BLaER1 treated with 17β-estradiol and CSF1 and Interleukin-3, amounts not matched to agents 10 nM and 100 nM (cell line): ENCODE measurements around the gene ZNRF1.

Source experiments
- H3K27ac ChIP-seq, 11 experiments: shearing (Covaris generic); formaldehyde crosslinking; 2 replicates each; pipeline ENCODE4 v1.8.1; 2022
- H3K27me3 ChIP-seq, 11 experiments: shearing (Covaris generic); formaldehyde crosslinking; 2 replicates each; pipeline ENCODE4 v1.8.1; 2022
- H3K36me3 ChIP-seq, 11 experiments: shearing (Covaris generic); formaldehyde crosslinking; 2 replicates each; pipeline ENCODE4 v1.8.1; 2022
- H3K4me1 ChIP-seq, 10 experiments: shearing (Covaris generic); formaldehyde crosslinking; 2 replicates each; pipeline ENCODE4 v1.8.1; 2022
- H3K4me2 ChIP-seq, 11 experiments: shearing (Covaris generic); formaldehyde crosslinking; 2 replicates each; pipeline ENCODE4 v1.8.1; 2022
- H3K4me3 ChIP-seq, 10 experiments: shearing (Covaris generic); formaldehyde crosslinking; 2 replicates each; pipeline ENCODE4 v1.8.1; 2022
- H3K9ac ChIP-seq, 11 experiments: shearing (Covaris generic); formaldehyde crosslinking; 2 replicates each; pipeline ENCODE4 v1.8.1; 2022
- H3K9me3 ChIP-seq, 11 experiments: shearing (Covaris generic); formaldehyde crosslinking; replicated peaks in 1 of 11; 2 replicates each; pipeline ENCODE4 v1.8.1; 2022
- H4K20me1 ChIP-seq, 11 experiments: shearing (Covaris generic); formaldehyde crosslinking; 2 replicates each; pipeline ENCODE4 v1.8.1; 2022
- Cebpa-rat ChIP-seq, 11 experiments: shearing (Covaris generic); IDR thresholded peaks; 2 replicates each; pipeline ENCODE4 v1.8.1; 2022

The ZNRF1 gene

GRCh38 chr16:75097191-75097761 is 98.5 kb downstream of the ZNRF1 start:
- Histone ChIP-seq H3K4me1 (peaks cover 51 to 100% (median 100%) of the 10 kb centered on the region in 10 experiments), H3K27me3 (no peaks in the 10 kb centered on the region), H3K4me2 (peak overlapping the region in 10 of 11 experiments; percentile 80 to 95 (median 92); a peak in 17 of 22 replicates), H3K9me3 (no peaks in the 10 kb centered on the region), H4K20me1 (peaks cover 0 to 99% (median 72%) of the 10 kb centered on the region in 11 experiments; a peak in 17 of 22 replicates), H3K27ac (peak overlapping the region in 7 of 11 experiments; percentile 7 to 81 (median 65); a peak in 10 of 22 replicates), H3K9ac (peak overlapping the region in 4 of 11 experiments; percentile 64 to 72 (median 66); a peak in 3 of 22 replicates), H3K36me3 (peaks cover 7 to 55% (median 31%) of the 10 kb centered on the region in 11 experiments; a peak in 20 of 22 replicates), H3K4me3 (no peak overlapping the region)
- TF ChIP-seq Cebpa-rat (IDR thresholded peaks at IDR 0.05): no peak

- H4K20me1 ChIP-seq: peaks cover 0 to 89% (median 63%) of the 10 kb centered on the region in 11 experiments; a peak in 17 of 22 replicates
- H3K27ac ChIP-seq: peak overlapping the region in 7 of 11 experiments; percentile 7 to 81 (median 67); a peak in 12 of 22 replicates
- H3K9ac ChIP-seq: peak overlapping the region in 6 of 11 experiments; percentile 22 to 72 (median 65); a peak in 10 of 22 replicates
These were observed 99.4 kb downstream of the ZNRF1 start for GRCh38 chr16:75097941-75098901.

GRCh38 chr16:75099075-75099667 is 100.3 kb downstream of the ZNRF1 start:
- H3K4me1 ChIP-seq: peaks cover 56 to 98% (median 97%) of the 10 kb centered on the region in 10 experiments
- H3K9ac ChIP-seq: peak overlapping the region in 10 of 11 experiments; percentile 41 to 72 (median 60); a peak in 19 of 22 replicates
- peak overlapping the region in 9 of 10 experiments; percentile 6 to 51 (median 32); a peak in 12 of 20 replicates for H3K4me3 ChIP-seq
- no peaks in the 10 kb centered on the region for H3K27me3 ChIP-seq
- H3K27ac ChIP-seq: peak overlapping the region; percentile 55 to 81 (median 71); a peak in 21 of 22 replicates
- no peaks in the 10 kb centered on the region for H3K9me3 ChIP-seq
- H3K4me2 ChIP-seq: peak overlapping the region; percentile 80 to 97 (median 92)
- H3K36me3 ChIP-seq: peaks cover 6 to 59% (median 30%) of the 10 kb centered on the region in 11 experiments; a peak in 20 of 22 replicates
- no peak for TF ChIP-seq Cebpa-rat (IDR thresholded peaks at IDR 0.05)
- peaks cover 0 to 80% (median 53%) of the 10 kb centered on the region in 11 experiments; a peak in 16 of 22 replicates for H4K20me1 ChIP-seq

More at GRCh38 chr16:75097941-75098901, 99.4 kb downstream of the ZNRF1 start:
- Histone ChIP-seq H3K36me3 (peaks cover 12 to 62% (median 39%) of the 10 kb centered on the region in 11 experiments; a peak in 20 of 22 replicates), H3K4me2 (peak overlapping the region; percentile 80 to 97 (median 92)), H3K9me3 (no peaks in the 10 kb centered on the region), H3K4me3 (peak overlapping the region in 1 of 10 experiments; percentile 6; a peak in 3 of 20 replicates), H3K27me3 (no peaks in the 10 kb centered on the region), H3K4me1 (peaks cover 51 to 100% (median 99%) of the 10 kb centered on the region in 10 experiments)
- no peak for TF ChIP-seq Cebpa-rat (IDR thresholded peaks at IDR 0.05)

- Histone ChIP-seq H3K9ac (peak overlapping the region in 10 of 11 experiments; percentile 41 to 72 (median 60); a peak in 19 of 22 replicates), H3K27me3 (no peaks in the 10 kb centered on the region), H3K4me2 (peak overlapping the region; percentile 80 to 97 (median 92)), H3K27ac (peak overlapping the region; percentile 55 to 81 (median 71); a peak in 21 of 22 replicates), H3K9me3 (no peaks in the 10 kb centered on the region), H3K36me3 (peaks cover 5 to 58% (median 22%) of the 10 kb centered on the region in 11 experiments; a peak in 18 of 22 replicates), H3K4me3 (peak overlapping the region in 9 of 10 experiments; percentile 6 to 51 (median 32); a peak in 14 of 20 replicates), H3K4me1 (peaks cover 62 to 98% (median 97%) of the 10 kb centered on the region in 10 experiments), H4K20me1 (peaks cover 0 to 79% (median 51%) of the 10 kb centered on the region in 11 experiments; a peak in 16 of 22 replicates)
- no peak for TF ChIP-seq Cebpa-rat (IDR thresholded peaks at IDR 0.05)
These were observed 101.1 kb downstream of the ZNRF1 start for GRCh38 chr16:75099738-75100602.

- H3K4me2 ChIP-seq: peak overlapping the region; percentile 80 to 97 (median 92)
- peak overlapping the region in 1 of 10 experiments; percentile 20; a peak in 1 of 20 replicates for H3K4me3 ChIP-seq
- H3K4me1 ChIP-seq: peaks cover 63 to 98% (median 97%) of the 10 kb centered on the region in 10 experiments
- TF ChIP-seq Cebpa-rat (IDR thresholded peaks at IDR 0.05): no peak
- no peaks in the 10 kb centered on the region for H3K9me3 ChIP-seq
- H3K27me3 ChIP-seq: no peaks in the 10 kb centered on the region
- H3K9ac ChIP-seq: peak overlapping the region in 10 of 11 experiments; percentile 41 to 72 (median 60); a peak in 15 of 22 replicates
- H3K27ac ChIP-seq: peak overlapping the region; percentile 55 to 81 (median 71); a peak in 19 of 22 replicates
- H4K20me1 ChIP-seq: peaks cover 0 to 77% (median 45%) of the 10 kb centered on the region in 11 experiments; a peak in 15 of 22 replicates
- peaks cover 3 to 53% (median 19%) of the 10 kb centered on the region in 11 experiments; a peak in 18 of 22 replicates for H3K36me3 ChIP-seq
These were observed 101.8 kb downstream of the ZNRF1 start for GRCh38 chr16:75100603-75100990.

- peaks cover 0 to 49% (median 16%) of the 10 kb centered on the region in 11 experiments; a peak in 13 of 22 replicates for H3K36me3 ChIP-seq
- peaks cover 73 to 98% (median 97%) of the 10 kb centered on the region in 10 experiments for H3K4me1 ChIP-seq
- H3K9ac ChIP-seq: no peak overlapping the region
- H3K27me3 ChIP-seq: no peaks in the 10 kb centered on the region
- TF ChIP-seq Cebpa-rat (IDR thresholded peaks at IDR 0.05): no peak
- H3K4me2 ChIP-seq: peak overlapping the region in 10 of 11 experiments; percentile 80 to 97 (median 92); a peak in 18 of 22 replicates
- H4K20me1 ChIP-seq: peaks cover 0 to 67% (median 37%) of the 10 kb centered on the region in 11 experiments; a peak in 15 of 22 replicates
- no peaks in the 10 kb centered on the region for H3K9me3 ChIP-seq
- no peak overlapping the region for H3K4me3 ChIP-seq
- H3K27ac ChIP-seq: peak overlapping the region in 3 of 11 experiments; percentile 31 to 81 (median 51); a peak in 4 of 22 replicates
These were observed 102.8 kb downstream of the ZNRF1 start for GRCh38 chr16:75101635-75102034.

- Histone ChIP-seq H3K4me3 (no peak overlapping the region), H3K27me3 (no peaks in the 10 kb centered on the region), H3K36me3 (peaks cover 0 to 45% (median 18%) of the 10 kb centered on the region in 11 experiments; a peak in 13 of 22 replicates), H4K20me1 (peaks cover 0 to 57% (median 27%) of the 10 kb centered on the region in 11 experiments; a peak in 14 of 22 replicates), H3K9ac (peak overlapping the region in 1 of 11 experiments; percentile 6; a peak in 1 of 22 replicates), H3K4me1 (peaks cover 80 to 98% (median 97%) of the 10 kb centered on the region in 10 experiments), H3K4me2 (peak overlapping the region in 9 of 11 experiments; percentile 22 to 97 (median 92); a peak in 16 of 22 replicates), H3K27ac (peak overlapping the region in 5 of 11 experiments; percentile 16 to 81 (median 35); a peak in 8 of 22 replicates), H3K9me3 (no peaks in the 10 kb centered on the region)
- TF ChIP-seq Cebpa-rat (IDR thresholded peaks at IDR 0.05): no peak
These were observed 103.8 kb downstream of the ZNRF1 start for GRCh38 chr16:75102595-75102994.
